GM19372 (cell line): ENCODE data around the gene CHMP1B.

ENCODE experiments used
- ATAC-seq: cut with Tn5 transposase; IDR thresholded peaks from one replicate; pipeline ENCODE4 v1.9.1; 2021; ENCODE audit warnings: mild to moderate bottlenecking, low read depth, moderate library complexity; ENCODE audit not compliant: unreplicated experiment

Gene CHMP1B

GRCh38 chr18:11897781-11898180 is 46.6 kb downstream of the CHMP1B start:
- no peak for ATAC-seq

GRCh38 chr18:11899063-11899462 is 47.9 kb downstream of the CHMP1B start:
- ATAC-seq, result no peak

GRCh38 chr18:11901826-11902438 is 50.7 kb downstream of the CHMP1B start:
- no peak for ATAC-seq

GRCh38 chr18:11902522-11903292 is 51.5 kb downstream of the CHMP1B start:
- ATAC-seq, result no peak
